Mesenchymal stem cell (in vitro differentiated cells and primary cell): Measurements from ENCODE around the gene PPY.

ENCODE experiments used
- DNase-seq: peaks from one replicate; pipeline ENCODE4 v3.0.0-alpha.2; 2013
- H2AFZ ChIP-seq: one replicate; pipeline ENCODE4 v1.6.1; 2013; ENCODE audit warnings: low read depth, mild to moderate bottlenecking, control low read depth, inconsistent platforms, low read length, moderate library complexity
- H2AK5ac ChIP-seq: 2 replicates; pipeline ENCODE4 v1.6.1; 2013; ENCODE audit warnings: low read length, moderate library complexity, mild to moderate bottlenecking, inconsistent platforms; ENCODE audit not compliant: severe bottlenecking
- H2BK120ac ChIP-seq: one replicate; pipeline ENCODE4 v1.6.1; 2013; ENCODE audit warnings: low read depth, mild to moderate bottlenecking, inconsistent platforms, low read length, moderate library complexity
- H2BK12ac ChIP-seq, 2 experiments: one replicate each; pipeline ENCODE4 v1.6.1; 2013; ENCODE audit warnings: inconsistent platforms in 2 of 2, low read length in 2 of 2, mild to moderate bottlenecking in 2 of 2, moderate library complexity in 2 of 2, control low read depth in 1 of 2
- H2BK15ac ChIP-seq: one replicate; pipeline ENCODE4 v1.6.1; 2013; ENCODE audit warnings: mild to moderate bottlenecking, low read depth, inconsistent platforms; ENCODE audit not compliant: poor library complexity, severe bottlenecking
- H2BK5ac ChIP-seq: 2 replicates; pipeline ENCODE4 v1.6.1; 2013; ENCODE audit warnings: low read depth, mild to moderate bottlenecking, low read length, control low read depth, inconsistent platforms; ENCODE audit not compliant: poor library complexity, severe bottlenecking
- H3K14ac ChIP-seq, 2 experiments: one replicate each; pipeline ENCODE4 v1.6.1; 2013; ENCODE audit warnings: inconsistent platforms in 2 of 2, low read length in 2 of 2, control low read depth in 1 of 2, mild to moderate bottlenecking in 1 of 2, moderate library complexity in 1 of 2
- H3K18ac ChIP-seq, 2 experiments: one replicate each; pipeline ENCODE4 v1.6.1; 2013; ENCODE audit warnings: inconsistent platforms in 2 of 2, low read length in 2 of 2, control low read depth in 1 of 2, low read depth in 1 of 2, mild to moderate bottlenecking in 1 of 2
- H3K23ac ChIP-seq, 2 experiments: one replicate each; pipeline ENCODE4 v1.6.1; 2013; ENCODE audit warnings: inconsistent platforms in 2 of 2, low read length in 2 of 2, mild to moderate bottlenecking in 2 of 2, moderate library complexity in 2 of 2, control low read depth in 1 of 2
- H3K27ac ChIP-seq: 2 replicates; pipeline ENCODE4 v1.5.1; 2013; ENCODE audit warnings: mild to moderate bottlenecking, moderate library complexity, low read length, control low read depth, inconsistent platforms; ENCODE audit not compliant: poor library complexity, severe bottlenecking
- H3K27me3 ChIP-seq, 2 experiments: 2 replicates each; pipeline versions ENCODE4 v1.6.1 to v1.7.0; 2013; ENCODE audit warnings: low read length in 2 of 2, mild to moderate bottlenecking in 2 of 2, moderate library complexity in 2 of 2, control low read depth in 1 of 2, inconsistent platforms in 1 of 2; ENCODE audit not compliant: control insufficient read depth in 1 of 2, insufficient read depth in 1 of 2
- H3K36me3 ChIP-seq, 2 experiments: 2 replicates each; pipeline versions ENCODE4 v1.6.1 to v1.7.0; 2013; ENCODE audit warnings: low read length in 2 of 2, control low read depth in 1 of 2, inconsistent platforms in 1 of 2, low read depth in 1 of 2, mild to moderate bottlenecking in 1 of 2; ENCODE audit not compliant: insufficient read depth in 2 of 2, control insufficient read depth in 1 of 2
- H3K4ac ChIP-seq, 2 experiments: one replicate each; pipeline ENCODE4 v1.6.1; 2013; ENCODE audit warnings: inconsistent platforms in 2 of 2, low read length in 2 of 2, mild to moderate bottlenecking in 2 of 2, moderate library complexity in 2 of 2, control low read depth in 1 of 2, low read depth in 1 of 2
- H3K4me1 ChIP-seq: 2 replicates; pipeline ENCODE4 v1.6.1; 2013; ENCODE audit warnings: low read depth, low read length, control low read depth; ENCODE audit not compliant: control insufficient read depth, insufficient read depth
- H3K4me2 ChIP-seq: 2 replicates; pipeline ENCODE4 v1.6.1; 2013; ENCODE audit warnings: low read length, mild to moderate bottlenecking, inconsistent platforms; ENCODE audit not compliant: poor library complexity, severe bottlenecking
- H3K4me3 ChIP-seq, 2 experiments: 2 replicates each; pipeline versions ENCODE4 v1.5.1 to v1.7.0; 2013; ENCODE audit warnings: low read length in 2 of 2, mild to moderate bottlenecking in 2 of 2, control low read depth in 1 of 2, low read depth in 1 of 2; ENCODE audit not compliant: insufficient read depth in 1 of 2
- H3K79me1 ChIP-seq: replicated peaks from 2 replicates; pipeline ENCODE4 v1.6.1; 2013; ENCODE audit warnings: mild to moderate bottlenecking, control low read depth, low read length, inconsistent platforms; ENCODE audit not compliant: poor library complexity, severe bottlenecking
- H3K9ac ChIP-seq: 2 replicates; pipeline ENCODE4 v1.7.0; 2013; ENCODE audit warnings: mild to moderate bottlenecking, low read length, moderate library complexity
- H3K9me3 ChIP-seq: 2 replicates; pipeline ENCODE4 v1.7.0; 2013; ENCODE audit warnings: mild to moderate bottlenecking, low read length; ENCODE audit not compliant: control insufficient read depth
- H4K8ac ChIP-seq: one replicate; pipeline ENCODE4 v1.6.1; 2013; ENCODE audit warnings: inconsistent platforms, mild to moderate bottlenecking, low read length, moderate library complexity
- H4K91ac ChIP-seq: one replicate; pipeline ENCODE4 v1.6.1; 2013; ENCODE audit warnings: mild to moderate bottlenecking, low read length, inconsistent platforms
- WGBS: methylation state at CpG from one replicate; pipeline ENCODE4 v1.1.7; 2013; ENCODE audit warnings: mixed read lengths; 5-methylcytosine and 5-hydroxymethylcytosine counted together

The PPY gene

DNA sequence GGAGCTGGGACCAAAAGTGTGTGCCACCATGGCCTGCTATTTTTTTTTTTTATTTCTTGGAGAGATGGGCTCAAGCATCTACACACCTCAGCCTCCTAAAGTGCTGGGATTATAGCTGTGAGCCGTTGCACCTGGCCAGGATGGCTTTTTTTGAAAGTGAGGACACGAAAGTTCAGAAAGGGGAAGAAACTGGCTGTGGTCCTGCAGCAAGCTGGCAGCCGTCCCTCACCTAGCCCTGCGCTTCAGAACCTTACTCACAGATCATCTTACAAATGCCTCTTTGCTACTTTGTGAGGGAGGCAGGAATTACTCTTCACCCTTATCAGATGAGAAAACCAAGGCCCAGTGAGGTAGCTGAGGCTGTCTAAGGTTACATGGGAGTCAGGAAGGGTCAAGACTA, 4.5 kb upstream of the PPY start:
- no peak overlapping the region for H3K4me3 ChIP-seq
- H3K79me1 ChIP-seq: no peaks in the 10 kb centered on the region
- H3K14ac ChIP-seq: no peak overlapping the region
- 63% methylated on average over 4 of the region's 4 CpGs for WGBS
- H2AK5ac ChIP-seq: no peak overlapping the region
- H2BK5ac ChIP-seq: no peak overlapping the region
- H2BK120ac ChIP-seq: no peak overlapping the region
- no peak overlapping the region for H4K91ac ChIP-seq
- H3K4ac ChIP-seq: no peak overlapping the region
- H3K18ac ChIP-seq: no peak overlapping the region
- no peak overlapping the region for H4K8ac ChIP-seq
- H3K4me2 ChIP-seq: no peak overlapping the region
- no peaks in the 10 kb centered on the region for H3K4me1 ChIP-seq
- H3K23ac ChIP-seq: no peak overlapping the region
- no peak overlapping the region for H2BK15ac ChIP-seq
- no peak overlapping the region for H2BK12ac ChIP-seq
- no peak overlapping the region for H2AFZ ChIP-seq
- H3K27ac ChIP-seq: no peak overlapping the region
- no peaks in the 10 kb centered on the region for H3K36me3 ChIP-seq
- DNase-seq: no peak
- H3K27me3 ChIP-seq: peaks cover 22 to 23% of the 10 kb centered on the region in 2 experiments
- no peaks in the 10 kb centered on the region for H3K9me3 ChIP-seq
- H3K9ac ChIP-seq: no peak overlapping the region

DNA sequence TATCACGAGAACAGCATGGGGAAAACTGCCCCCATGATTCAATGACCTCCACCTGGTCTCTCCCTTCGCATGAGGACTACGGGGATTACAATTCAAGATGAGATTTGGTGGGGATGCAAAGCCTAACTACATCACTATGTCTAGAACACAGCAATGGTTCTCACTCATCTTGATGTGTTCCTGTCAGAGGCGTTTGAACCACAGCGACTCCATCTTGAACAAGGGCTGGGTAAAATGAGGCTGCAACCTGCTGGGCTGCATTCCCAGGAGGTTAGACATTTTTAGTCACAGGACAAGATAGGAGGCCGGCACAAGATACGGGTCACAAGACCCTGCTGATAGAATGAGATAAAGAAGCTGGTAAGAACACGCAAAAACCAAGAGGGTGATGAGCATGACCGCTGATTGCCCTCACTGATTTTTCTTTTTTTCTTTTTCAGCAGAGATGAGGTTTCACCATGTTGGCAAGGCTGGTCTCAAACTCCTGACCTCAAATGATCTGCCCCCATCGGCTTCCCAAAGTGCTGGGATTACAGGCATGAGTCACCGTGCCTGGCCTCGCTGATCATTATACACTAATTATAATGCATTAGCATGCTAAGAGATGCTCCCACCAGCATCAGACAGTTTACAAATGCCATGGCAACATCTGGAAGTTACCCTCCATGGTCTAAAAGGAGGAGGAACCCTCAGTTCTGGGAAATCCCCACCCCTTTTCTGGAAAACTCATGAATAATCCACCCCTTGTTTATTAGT, 3.0 kb upstream of the PPY start:
- no peak overlapping the region for H3K18ac ChIP-seq
- no peak overlapping the region for H4K91ac ChIP-seq
- H3K9ac ChIP-seq: no peak overlapping the region
- 74% methylated on average over 12 of the region's 12 CpGs for WGBS
- H3K14ac ChIP-seq: no peak overlapping the region
- no peak overlapping the region for H3K4me2 ChIP-seq
- H3K4ac ChIP-seq: no peak overlapping the region
- no peak overlapping the region for H2AFZ ChIP-seq
- no peaks in the 10 kb centered on the region for H3K9me3 ChIP-seq
- no peak overlapping the region for H2BK12ac ChIP-seq
- H3K23ac ChIP-seq: no peak overlapping the region
- no peak overlapping the region for H3K4me3 ChIP-seq
- H3K27me3 ChIP-seq: peaks cover 9 to 11% of the 10 kb centered on the region in 2 experiments
- no peak overlapping the region for H2BK120ac ChIP-seq
- H2BK15ac ChIP-seq: no peak overlapping the region
- DNase-seq: peak; percentile 57
- H2AK5ac ChIP-seq: no peak overlapping the region
- no peaks in the 10 kb centered on the region for H3K36me3 ChIP-seq
- no peak overlapping the region for H4K8ac ChIP-seq
- H3K4me1 ChIP-seq: no peaks in the 10 kb centered on the region
- H2BK5ac ChIP-seq: no peak overlapping the region
- no peak overlapping the region for H3K27ac ChIP-seq
- no peaks in the 10 kb centered on the region for H3K79me1 ChIP-seq

DNA sequence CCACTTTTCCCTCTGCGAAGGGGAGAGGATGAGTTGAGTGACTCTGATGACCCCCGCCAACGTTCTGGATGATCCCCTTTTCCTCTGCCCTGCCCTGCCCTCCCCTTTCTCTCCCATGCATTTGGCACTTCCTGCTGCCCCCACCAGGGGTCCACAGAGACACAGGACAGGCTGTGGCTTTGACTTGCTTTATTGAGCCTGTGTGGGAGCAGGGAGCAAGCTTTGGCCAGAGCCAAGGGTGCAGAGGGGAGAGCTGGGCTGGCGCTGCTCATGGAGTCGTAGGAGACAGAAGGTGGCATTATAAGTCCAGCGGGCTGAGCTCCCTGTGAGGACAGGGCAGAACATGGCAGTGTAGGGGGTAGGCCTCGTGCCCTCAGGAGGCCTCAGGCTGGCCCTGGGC, 1.6 kb downstream of the PPY start:
- H3K79me1 ChIP-seq: no peaks in the 10 kb centered on the region
- H3K23ac ChIP-seq: no peak overlapping the region
- no peak overlapping the region for H3K4me2 ChIP-seq
- peaks cover 10% of the 10 kb centered on the region for H3K4me1 ChIP-seq
- no peak overlapping the region for H3K9ac ChIP-seq
- no peak overlapping the region for H2BK5ac ChIP-seq
- H4K8ac ChIP-seq: no peak overlapping the region
- no peak overlapping the region for H3K4ac ChIP-seq
- H2BK15ac ChIP-seq: no peak overlapping the region
- H4K91ac ChIP-seq: no peak overlapping the region
- no peak overlapping the region for H2AK5ac ChIP-seq
- H3K14ac ChIP-seq: no peak overlapping the region
- H2BK120ac ChIP-seq: no peak overlapping the region
- no peak overlapping the region for H2AFZ ChIP-seq
- DNase-seq: peak; percentile 60
- no peak overlapping the region for H3K27ac ChIP-seq
- 51% methylated on average over 7 of the region's 7 CpGs for WGBS
- H3K18ac ChIP-seq: peak overlapping the region in 1 of 2 experiments; percentile 30
- H3K4me3 ChIP-seq: no peak overlapping the region
- H3K9me3 ChIP-seq: no peaks in the 10 kb centered on the region
- no peak overlapping the region for H2BK12ac ChIP-seq
- H3K27me3 ChIP-seq: peaks cover 17 to 22% of the 10 kb centered on the region in 2 experiments
- no peaks in the 10 kb centered on the region for H3K36me3 ChIP-seq

GRCh38 chr17:43939886-43940285, 2.4 kb downstream of the PPY start:
- Histone ChIP-seq H3K9me3 (no peaks in the 10 kb centered on the region), H2AFZ (no peak overlapping the region), H2BK5ac (no peak overlapping the region), H4K91ac (no peak overlapping the region), H3K79me1 (no peaks in the 10 kb centered on the region), H3K4ac (no peak overlapping the region), H2BK120ac (no peak overlapping the region), H3K9ac (no peak overlapping the region), H3K27ac (no peak overlapping the region), H3K14ac (no peak overlapping the region), H3K4me1 (peaks cover 13% of the 10 kb centered on the region), H4K8ac (no peak overlapping the region), H3K4me2 (no peak overlapping the region), H3K23ac (no peak overlapping the region), H2AK5ac (no peak overlapping the region), H2BK15ac (no peak overlapping the region), H2BK12ac (no peak overlapping the region), H3K18ac (no peak overlapping the region), H3K27me3 (peaks cover 17 to 22% of the 10 kb centered on the region in 2 experiments), H3K36me3 (no peaks in the 10 kb centered on the region), H3K4me3 (no peak overlapping the region)
- WGBS: 96% methylated on average over 5 of the region's 5 CpGs
- DNase-seq: no peak
